Naive thymus-derived CD4-positive, alpha-beta T cell (primary cell): ENCODE measurements around the gene MPRIP. TPM values are rescaled to one million over a fixed set of nuclear protein-coding genes. Genes with fewer than 3 reads are reported as not detected.
"Not testable (repeated sequence)": the region's sequence is repeated elsewhere in the genome, so short reads cannot be mapped to it uniquely, and the experiment has no call there.

Experiments
- ATAC-seq: fragments of 150-1000 bp; cut with Tn5 transposase; 2 replicates; pipeline ENCODE4 v1.10.0; 2021; ENCODE audit warnings: mild to moderate bottlenecking, moderate library complexity
- CTCF ChIA-PET: fragments of 350-600 bp; sonication (Branson Sonifier 250); formaldehyde crosslinking; loops from one replicate; lab custom pipeline; 2021; ENCODE audit warnings: antibody characterized with exemption; lab: Charles Lee
- POLR2A ChIA-PET: fragments of 350-600 bp; sonication (Branson Sonifier 250); formaldehyde crosslinking; loops from one replicate; lab custom pipeline; 2021; ENCODE audit warnings: antibody characterized with exemption, inconsistent platforms; lab: Charles Lee
- DNase-seq, 9 donors: peaks; one replicate each; pipeline versions ENCODE4 v3.0.0 to v3.0.0-alpha.2; 2020 to 2022; ENCODE audit warnings: mixed read lengths in 1 of 9
- H3K27ac ChIP-seq: one replicate; pipeline ENCODE4 v1.7.0; 2013; ENCODE audit warnings: mild to moderate bottlenecking, low read depth, low read length, moderate library complexity
- H3K27me3 ChIP-seq, 2 donors: one replicate each; pipeline ENCODE4 v1.7.0; 2013; ENCODE audit warnings: low read length in 2 of 2, mild to moderate bottlenecking in 2 of 2, moderate library complexity in 2 of 2; ENCODE audit not compliant: control insufficient read depth in 2 of 2, insufficient read depth in 2 of 2
- H3K36me3 ChIP-seq, 3 experiments: 1 replicate in 2 of 3; 2 replicates in 1 of 3; pipeline ENCODE4 v1.7.0; 2013; ENCODE audit warnings: low read length in 3 of 3, mild to moderate bottlenecking in 3 of 3, moderate library complexity in 1 of 3; ENCODE audit not compliant: insufficient read depth in 3 of 3, control insufficient read depth in 2 of 3
- H3K4me1 ChIP-seq, 2 donors: one replicate each; pipeline ENCODE4 v1.7.0; 2013; ENCODE audit warnings: low read length in 2 of 2, mild to moderate bottlenecking in 2 of 2, moderate library complexity in 1 of 2; ENCODE audit not compliant: control insufficient read depth in 2 of 2, insufficient read depth in 2 of 2
- H3K4me3 ChIP-seq: 2 replicates; pipeline ENCODE4 v1.7.0; 2013; ENCODE audit warnings: mild to moderate bottlenecking, low read length
- H3K9me3 ChIP-seq, 3 experiments: 1 replicate in 2 of 3; 2 replicates in 1 of 3; pipeline ENCODE4 v1.7.0; 2013; ENCODE audit warnings: low read length in 3 of 3; ENCODE audit not compliant: control insufficient read depth in 2 of 3
- H3K27ac Mint-ChIP-seq, 9 donors: one replicate each; pipeline ENCODE4 v1.8.0; 2020 to 2022; ENCODE audit warnings: mixed read lengths in 9 of 9, mild to moderate bottlenecking in 8 of 9, moderate library complexity in 5 of 9, inconsistent platforms in 2 of 9
- H3K27me3 Mint-ChIP-seq, 5 donors: one replicate each; pipeline ENCODE4 v1.8.0; 2021 to 2022; ENCODE audit warnings: mixed read lengths in 5 of 5, mild to moderate bottlenecking in 1 of 5
- H3K36me3 Mint-ChIP-seq, 5 donors: one replicate each; pipeline ENCODE4 v1.8.0; 2020 to 2022; ENCODE audit warnings: mixed read lengths in 5 of 5, mild to moderate bottlenecking in 3 of 5, inconsistent platforms in 1 of 5
- H3K4me1 Mint-ChIP-seq, 7 donors: one replicate each; pipeline ENCODE4 v1.8.0; 2020 to 2022; ENCODE audit warnings: mixed read lengths in 7 of 7, mild to moderate bottlenecking in 3 of 7, inconsistent platforms in 1 of 7
- H3K4me3 Mint-ChIP-seq, 10 donors: one replicate each; pipeline ENCODE4 v1.8.0; 2020 to 2022; ENCODE audit warnings: mild to moderate bottlenecking in 10 of 10, mixed read lengths in 10 of 10, moderate library complexity in 6 of 10, inconsistent platforms in 2 of 10
- H3K9me3 Mint-ChIP-seq, 11 donors: one replicate each; pipeline ENCODE4 v1.8.0; 2020 to 2022; ENCODE audit warnings: mixed read lengths in 11 of 11, mild to moderate bottlenecking in 4 of 11, inconsistent platforms in 1 of 11, moderate library complexity in 1 of 11
- intact Hi-C, 2 donors: fragments of 100-400 bp; cut with micrococcal nuclease; formaldehyde crosslinking; loops; one replicate each; pipeline ENCODE4 v1.15.1; 2023
- polyA plus RNA-seq, 2 donors: library from polyadenylated mRNA; unstranded; fragments of 300-500 nt; fragmentation: Illumina TruSeq; gene quantifications; one replicate each; pipeline ENCODE4 v1.2.3, GENCODE V29; 2021
- total RNA-seq, 6 experiments: library from RNA in 5 of 6; stranded (reverse) in 5 of 6; gene quantifications; 1 replicate in 5 of 6; 2 replicates in 1 of 6; pipeline ENCODE4 v1.2.3 and lab custom pipeline; 2021 to 2026

The MPRIP gene
- total and polyA plus RNA-seq, 7 experiments from 2014 or later, result 18.6 to 259 (median 196) TPM

DNA sequence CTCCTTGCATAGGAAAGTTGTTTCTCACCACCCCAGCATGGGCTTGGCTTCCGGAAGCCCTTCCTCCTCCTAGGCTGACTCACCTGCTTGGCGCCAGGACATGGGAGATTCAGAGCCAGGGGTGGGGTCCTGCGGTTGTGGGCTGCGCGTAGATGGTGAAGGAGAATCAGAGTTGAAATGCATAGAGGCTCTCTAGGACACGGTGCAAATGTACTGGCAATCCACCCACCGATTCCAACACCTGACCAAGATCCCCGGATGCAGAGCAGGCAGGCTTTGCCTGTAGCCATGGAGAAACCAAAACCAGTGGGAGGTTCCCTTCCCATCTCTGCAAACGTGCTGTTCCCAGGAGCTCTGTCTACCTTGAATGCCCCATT is 27.5 kb upstream of the MPRIP start:
- H3K36me3 ChIP-seq, H3K9me3 ChIP-seq, H3K4me3 Mint-ChIP-seq, ATAC-seq, H3K9me3 Mint-ChIP-seq, CTCF ChIA-PET, intact Hi-C loops, H3K27ac ChIP-seq, DNase-seq, H3K36me3 Mint-ChIP-seq, H3K4me3 ChIP-seq, H3K27me3 Mint-ChIP-seq, H3K27me3 ChIP-seq: not testable (repeated sequence)
- peak overlapping the region in 1 of 9 donors; percentile 72 for H3K27ac Mint-ChIP-seq
- peaks cover 22 to 34% (median 31%) of the 10 kb centered on the region in 7 donors for H3K4me1 Mint-ChIP-seq
- POLR2A ChIA-PET, result interaction anchor here (0.7 kb wide), 2 partner anchors 19 to 160 kb away, joined by 3 to 5 read pairs; no protein-coding TSS in a partner anchor
- peaks cover 12 to 20% of the 10 kb centered on the region in 2 donors for H3K4me1 ChIP-seq

DNA sequence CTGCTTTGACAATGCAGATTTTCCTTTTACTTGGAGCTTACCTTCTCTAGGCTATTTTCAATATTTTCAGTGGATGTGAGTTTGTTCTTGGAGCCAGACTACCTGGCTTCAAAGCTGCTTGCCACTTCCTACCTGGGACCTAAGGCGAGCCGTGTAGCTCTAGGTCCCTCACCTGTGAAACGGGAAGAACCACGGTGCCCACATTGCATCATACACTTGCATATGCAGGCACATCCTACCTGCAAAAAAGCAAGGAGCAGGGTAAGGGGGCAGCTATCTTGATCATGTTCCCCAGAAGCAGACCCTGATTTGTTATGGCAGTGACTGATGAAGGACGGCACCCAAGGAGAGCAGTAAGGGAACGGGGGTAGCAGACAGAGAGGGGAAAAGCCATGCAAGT is 27.0 kb upstream of the MPRIP start:
- ATAC-seq, result no peak
- Mint-ChIP-seq H3K27ac (peak overlapping the region in 3 of 9 donors; percentile 68 to 81 (median 72)), H3K4me3 (peak overlapping the region in 1 of 10 donors; percentile 25), H3K4me1 (peaks cover 22 to 34% (median 31%) of the 10 kb centered on the region in 7 donors), H3K27me3 (peaks cover 0 to 6% (median 0%) of the 10 kb centered on the region in 5 donors), H3K36me3 (no peaks in the 10 kb centered on the region), H3K9me3 (peaks cover 0 to 4% (median 0%) of the 10 kb centered on the region in 11 donors)
- ChIA-PET CTCF (no interaction called here), POLR2A (interaction anchor here (0.7 kb wide), 2 partner anchors 19 to 160 kb away, joined by 3 to 5 read pairs; no protein-coding TSS in a partner anchor)
- Histone ChIP-seq H3K9me3 (no peaks in the 10 kb centered on the region), H3K36me3 (no peaks in the 10 kb centered on the region), H3K27me3 (no peaks in the 10 kb centered on the region), H3K4me3 (no peak overlapping the region), H3K4me1 (peaks cover 12 to 20% of the 10 kb centered on the region in 2 donors), H3K27ac (no peak overlapping the region)
- DNase-seq, result no peak
- intact Hi-C loops, result no loop called here

DNA sequence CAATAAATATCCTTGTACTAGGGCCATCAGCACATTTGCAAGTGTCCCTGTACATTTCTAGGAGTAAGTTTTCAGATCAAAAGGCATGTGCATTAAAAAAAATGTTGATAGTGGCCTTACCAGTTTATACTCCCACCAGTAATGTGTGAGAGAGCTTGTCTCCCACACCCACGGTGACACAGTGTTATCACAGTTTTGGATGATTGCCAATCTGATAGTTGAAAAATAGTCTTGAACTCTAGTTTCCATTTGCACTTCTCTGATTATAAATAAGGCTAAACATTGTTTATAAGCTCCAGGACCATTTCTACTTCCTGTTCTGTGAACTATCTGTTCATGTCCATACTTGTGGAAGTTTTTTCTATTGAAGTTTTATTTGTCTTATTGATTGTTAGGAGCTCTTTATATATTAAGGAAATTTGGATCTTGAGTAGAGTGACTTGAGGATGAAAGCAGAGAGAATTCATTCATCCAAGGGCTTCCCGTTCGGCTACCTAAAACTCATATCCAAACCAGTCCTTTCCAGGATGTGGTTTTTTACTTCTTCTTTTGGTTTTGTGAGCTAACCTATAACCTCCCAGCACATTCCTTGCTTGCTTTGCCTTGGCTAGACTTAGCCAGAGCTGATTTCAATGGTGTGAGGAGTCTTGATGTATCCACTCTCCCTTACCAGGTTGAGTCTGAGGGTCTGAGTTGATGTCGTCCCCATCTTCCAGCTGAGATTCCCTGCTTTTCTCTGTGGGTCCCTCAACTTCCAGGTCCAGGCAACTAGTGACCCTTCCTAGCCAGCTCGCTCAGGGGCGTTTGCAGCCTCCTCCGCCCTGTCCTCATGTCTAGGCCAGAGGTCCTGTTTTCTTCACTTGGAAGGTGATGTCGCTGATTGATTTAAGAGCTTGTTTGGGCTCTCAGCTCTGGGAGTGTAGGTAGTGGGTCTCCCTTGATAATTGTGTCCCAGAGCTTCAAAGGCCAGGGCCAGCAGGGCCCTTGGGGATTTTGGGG is 25.8 kb upstream of the MPRIP start:
- H3K36me3 ChIP-seq, intact Hi-C loops, H3K27me3 Mint-ChIP-seq, H3K27ac ChIP-seq, H3K9me3 Mint-ChIP-seq, POLR2A ChIA-PET, H3K4me3 ChIP-seq, H3K27me3 ChIP-seq, H3K36me3 Mint-ChIP-seq, H3K9me3 ChIP-seq: not testable (repeated sequence)
- H3K4me1 Mint-ChIP-seq, result peaks cover 22 to 34% (median 31%) of the 10 kb centered on the region in 7 donors
- DNase-seq (peak in 5 of 9 donors; percentile 10 to 38 (median 27)), ATAC-seq (peak; percentile 46)
- H3K27ac Mint-ChIP-seq, result peak overlapping the region; percentile 39 to 91 (median 68)
- peak overlapping the region in 5 of 10 donors; percentile 2 to 31 (median 22) for H3K4me3 Mint-ChIP-seq
- peaks cover 12 to 20% of the 10 kb centered on the region in 2 donors for H3K4me1 ChIP-seq
- CTCF ChIA-PET, result interaction anchor here (0.9 kb wide), 1 partner anchor 25 kb away, joined by 3 read pairs; no protein-coding TSS in a partner anchor

DNA sequence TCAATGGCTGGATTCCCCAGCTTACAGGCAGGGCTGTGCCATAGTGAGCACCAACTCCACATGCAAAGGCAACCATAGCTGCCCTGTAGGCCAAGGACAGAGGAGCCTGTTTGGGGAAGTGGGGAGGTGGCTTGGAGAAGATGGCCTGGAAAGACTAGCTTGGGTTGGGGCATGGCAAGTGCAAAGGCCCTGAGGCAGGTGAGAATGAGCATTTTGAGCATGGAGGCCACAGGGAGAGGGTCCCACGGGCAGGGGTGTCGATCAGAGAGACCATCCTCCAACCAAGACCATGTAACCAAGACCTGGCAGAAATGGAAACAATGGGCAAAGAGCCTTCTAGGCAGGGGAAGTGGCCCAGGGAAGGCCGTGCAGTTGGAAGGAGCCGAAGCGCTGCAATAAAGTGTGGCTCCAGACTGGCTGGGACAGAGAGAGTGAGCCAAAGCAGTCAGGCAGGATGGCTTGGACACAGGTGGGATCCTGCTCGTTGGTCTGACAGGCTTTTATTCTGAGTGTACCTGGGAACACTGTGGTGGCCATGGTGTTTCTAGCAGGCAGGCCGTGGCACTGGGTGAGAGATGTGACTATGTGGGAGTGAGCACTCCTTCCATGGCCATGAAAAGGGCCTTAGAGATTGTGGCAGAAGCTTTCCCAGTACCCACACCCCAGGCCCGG is 24.8 kb upstream of the MPRIP start:
- POLR2A ChIA-PET, result interaction anchor here (0.7 kb wide), 1 partner anchor 574 kb away, joined by 3 read pairs; the partner anchor contains the start of gene PEMT
- no peaks in the 10 kb centered on the region for H3K27me3 ChIP-seq
- peak overlapping the region in 2 of 9 donors; percentile 54 to 80 for H3K27ac Mint-ChIP-seq
- no peak overlapping the region for H3K4me3 ChIP-seq
- intact Hi-C loops, result no loop called here
- CTCF ChIA-PET, result no interaction called here
- ATAC-seq (no peak), DNase-seq (no peak)
- H3K36me3 ChIP-seq, result no peaks in the 10 kb centered on the region
- peaks cover 0 to 5% (median 0%) of the 10 kb centered on the region in 5 donors for H3K27me3 Mint-ChIP-seq
- H3K9me3 Mint-ChIP-seq, result peaks cover 0 to 4% (median 0%) of the 10 kb centered on the region in 11 donors
- H3K36me3 Mint-ChIP-seq, result no peaks in the 10 kb centered on the region
- H3K4me3 Mint-ChIP-seq, result no peak overlapping the region
- H3K4me1 Mint-ChIP-seq, result peaks cover 22 to 34% (median 31%) of the 10 kb centered on the region in 7 donors
- H3K9me3 ChIP-seq, result no peaks in the 10 kb centered on the region
- no peak overlapping the region for H3K27ac ChIP-seq
- H3K4me1 ChIP-seq, result peaks cover 12 to 20% of the 10 kb centered on the region in 2 donors

DNA sequence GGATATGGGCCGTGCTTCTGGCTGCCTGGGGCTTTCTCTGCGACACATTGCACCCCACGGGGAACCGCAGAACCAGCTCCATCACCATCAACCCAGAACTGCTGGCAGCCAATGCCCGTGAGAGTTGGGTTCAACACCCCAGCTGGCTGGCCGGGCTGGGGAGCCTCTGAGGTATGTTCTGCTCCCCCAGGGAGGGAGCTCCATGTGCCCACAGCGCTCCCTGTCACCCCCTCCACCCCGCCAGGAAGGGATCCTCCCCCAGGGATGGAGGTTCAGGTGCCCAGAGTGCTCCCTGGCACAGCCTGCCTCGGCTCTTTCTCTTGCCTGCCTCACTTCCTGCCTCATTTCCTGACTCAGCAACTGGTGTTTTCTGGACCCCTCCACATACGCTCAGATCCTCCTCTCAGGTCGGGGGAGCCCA is 24.2 kb upstream of the MPRIP start:
- ATAC-seq, result no peak
- ChIA-PET POLR2A (no interaction called here), CTCF (no interaction called here)
- H3K4me3 Mint-ChIP-seq, result peak overlapping the region in 1 of 10 donors; percentile 54
- peaks cover 12 to 20% of the 10 kb centered on the region in 2 donors for H3K4me1 ChIP-seq
- H3K27me3 ChIP-seq, result no peaks in the 10 kb centered on the region
- H3K4me1 Mint-ChIP-seq, result peaks cover 22 to 34% (median 31%) of the 10 kb centered on the region in 7 donors
- intact Hi-C loops, result no loop called here
- DNase-seq, result no peak
- no peaks in the 10 kb centered on the region for H3K36me3 ChIP-seq
- peaks cover 0 to 3% (median 0%) of the 10 kb centered on the region in 5 donors for H3K27me3 Mint-ChIP-seq
- H3K9me3 Mint-ChIP-seq, result peaks cover 0 to 4% (median 0%) of the 10 kb centered on the region in 11 donors
- H3K36me3 Mint-ChIP-seq, result no peaks in the 10 kb centered on the region
- H3K9me3 ChIP-seq, result no peaks in the 10 kb centered on the region
- no peak overlapping the region for H3K4me3 ChIP-seq
- no peak overlapping the region for H3K27ac ChIP-seq
- H3K27ac Mint-ChIP-seq, result peak overlapping the region in 5 of 9 donors; percentile 18 to 82 (median 36)

DNA sequence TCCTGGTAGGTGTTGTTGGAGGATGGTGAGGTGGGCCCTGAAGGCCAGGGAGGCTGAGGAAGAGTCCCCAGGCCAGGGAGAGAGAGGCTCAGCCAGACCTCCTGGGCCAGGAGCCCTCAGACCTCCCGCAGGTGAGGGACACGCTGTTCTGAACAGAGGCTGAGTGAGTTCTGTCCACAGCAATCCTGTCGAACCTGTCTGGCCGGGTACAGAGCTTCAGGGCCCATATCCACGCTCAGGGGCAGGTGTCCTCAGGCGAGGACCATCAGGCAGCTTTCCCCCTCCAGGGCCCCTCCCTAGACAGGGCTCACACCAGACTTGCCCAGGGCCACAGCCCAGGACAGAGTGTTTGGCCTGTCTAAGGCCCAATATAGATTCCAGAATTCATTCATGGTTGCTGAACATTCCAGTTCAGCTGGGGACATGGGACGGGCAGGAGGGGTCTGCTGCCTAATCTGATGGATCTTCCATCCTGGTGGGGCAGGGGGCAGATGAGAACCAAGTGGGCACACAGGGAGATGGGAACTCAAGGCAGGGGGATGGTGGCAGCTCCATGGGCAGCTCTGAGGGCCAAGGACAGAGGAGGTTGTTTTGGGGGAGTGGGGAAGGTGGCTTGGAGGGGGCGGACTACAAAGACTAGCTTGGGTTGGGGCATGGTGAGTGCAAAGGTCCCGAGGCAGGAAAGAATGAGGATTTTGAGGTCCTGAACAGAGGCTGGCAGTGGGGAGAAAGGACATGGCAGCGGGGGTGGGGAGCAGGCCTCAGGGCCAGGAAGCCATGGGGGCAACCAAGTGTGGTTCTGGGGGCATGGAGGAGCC is 23.4 kb upstream of the MPRIP start:
- Histone ChIP-seq H3K27ac (no peak overlapping the region), H3K4me1 (peaks cover 12 to 20% of the 10 kb centered on the region in 2 donors), H3K36me3 (no peaks in the 10 kb centered on the region), H3K27me3 (no peaks in the 10 kb centered on the region), H3K4me3 (no peak overlapping the region), H3K9me3 (no peaks in the 10 kb centered on the region)
- ChIA-PET CTCF (no interaction called here), POLR2A (no interaction called here)
- ATAC-seq, result no peak
- Mint-ChIP-seq H3K4me1 (peaks cover 22 to 34% (median 31%) of the 10 kb centered on the region in 7 donors), H3K27ac (peak overlapping the region in 2 of 9 donors; percentile 22 to 36), H3K4me3 (peak overlapping the region in 1 of 10 donors; percentile 54), H3K36me3 (no peaks in the 10 kb centered on the region), H3K27me3 (peaks cover 0 to 3% (median 0%) of the 10 kb centered on the region in 5 donors), H3K9me3 (peaks cover 0 to 4% (median 0%) of the 10 kb centered on the region in 11 donors)
- no peak for DNase-seq
- intact Hi-C loops, result no loop called here
